ENCODE measurements around the gene TMEM51.

The TMEM51 gene

DNA sequence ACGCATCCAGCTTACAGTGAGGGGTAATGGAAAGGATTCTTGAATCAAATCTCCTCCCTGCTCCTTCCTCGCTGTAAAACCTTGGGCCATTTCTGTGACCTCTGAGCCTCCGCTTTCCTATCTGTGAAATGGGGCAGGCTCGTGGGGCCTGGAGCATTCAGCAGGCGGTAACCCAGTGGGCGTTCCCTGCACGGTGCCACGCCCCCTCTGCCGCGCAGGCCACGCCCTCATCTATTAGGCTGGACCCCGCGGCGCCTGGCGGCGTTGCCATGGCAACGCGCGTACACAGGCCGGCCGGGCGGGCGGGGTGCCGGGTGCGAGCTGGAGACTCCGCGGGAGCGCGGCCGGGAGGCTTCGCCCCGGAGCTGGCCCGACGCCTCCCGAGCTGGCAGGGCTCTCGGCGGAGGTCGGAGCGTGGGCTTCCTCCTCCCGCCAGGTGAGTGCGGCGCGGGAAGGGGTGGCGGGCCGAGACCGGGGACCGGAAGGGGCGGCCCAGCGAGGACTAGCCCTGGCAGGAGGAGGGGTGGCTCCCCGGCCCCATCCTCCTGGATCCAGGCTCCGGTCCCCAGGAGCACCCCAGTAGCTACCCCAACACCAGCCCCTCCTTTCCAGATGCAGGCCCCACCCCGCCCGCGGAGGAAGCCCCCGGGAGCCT is 93.5 kb downstream of the TMEM51 start, which contains the start of gene FHAD1:
FHAD1 (plus strand) TSS at position 264 of the 655 bp plus-strand sequence. CDS start 4,562 bp downstream, outside the sequence.
- no peak for DNase-seq (ENCODE audit: low spot score)

DNA sequence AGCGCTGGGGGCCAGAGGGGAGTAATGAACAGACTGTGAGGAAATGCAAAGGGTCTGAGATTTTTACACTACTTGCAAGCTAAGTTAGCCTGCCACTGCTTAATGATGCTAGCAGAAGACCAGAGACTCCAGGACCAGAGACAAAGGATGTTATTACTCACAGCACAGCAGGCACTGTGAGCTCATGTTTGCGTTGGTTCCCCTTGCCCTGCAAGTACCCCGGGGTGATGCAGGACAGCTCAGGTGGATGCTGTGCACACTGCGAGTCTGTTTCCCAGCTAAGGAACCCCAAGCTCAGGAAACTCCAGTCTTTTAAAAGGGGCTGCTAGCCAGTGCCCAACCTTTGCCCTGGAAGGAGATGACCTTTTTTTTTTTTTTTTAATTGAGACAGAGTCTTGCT is 94.7 kb downstream of the TMEM51 start:
- no peak for DNase-seq (ENCODE audit: low spot score)

DNA sequence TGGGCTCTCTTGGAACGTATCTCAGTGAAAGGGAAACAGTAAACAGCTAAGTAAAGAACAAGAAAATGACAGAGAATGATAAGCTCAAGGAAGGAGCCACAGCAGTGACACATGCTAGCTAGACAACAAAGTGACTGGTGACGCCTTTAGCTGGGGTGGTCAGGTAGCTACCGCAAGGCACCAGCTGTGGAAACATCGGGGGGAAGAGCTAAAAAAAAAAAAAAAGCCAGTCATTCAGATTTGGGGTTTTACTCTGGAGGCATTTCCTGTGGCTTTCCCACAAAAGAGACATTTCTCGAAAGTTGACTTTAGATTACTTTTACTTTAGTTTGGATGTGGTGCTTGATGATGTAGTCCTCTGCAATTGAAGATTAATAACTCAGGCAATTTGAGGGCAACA is 95.5 kb downstream of the TMEM51 start:
- DNase-seq (ENCODE audit: low spot score) = no peak

DNA sequence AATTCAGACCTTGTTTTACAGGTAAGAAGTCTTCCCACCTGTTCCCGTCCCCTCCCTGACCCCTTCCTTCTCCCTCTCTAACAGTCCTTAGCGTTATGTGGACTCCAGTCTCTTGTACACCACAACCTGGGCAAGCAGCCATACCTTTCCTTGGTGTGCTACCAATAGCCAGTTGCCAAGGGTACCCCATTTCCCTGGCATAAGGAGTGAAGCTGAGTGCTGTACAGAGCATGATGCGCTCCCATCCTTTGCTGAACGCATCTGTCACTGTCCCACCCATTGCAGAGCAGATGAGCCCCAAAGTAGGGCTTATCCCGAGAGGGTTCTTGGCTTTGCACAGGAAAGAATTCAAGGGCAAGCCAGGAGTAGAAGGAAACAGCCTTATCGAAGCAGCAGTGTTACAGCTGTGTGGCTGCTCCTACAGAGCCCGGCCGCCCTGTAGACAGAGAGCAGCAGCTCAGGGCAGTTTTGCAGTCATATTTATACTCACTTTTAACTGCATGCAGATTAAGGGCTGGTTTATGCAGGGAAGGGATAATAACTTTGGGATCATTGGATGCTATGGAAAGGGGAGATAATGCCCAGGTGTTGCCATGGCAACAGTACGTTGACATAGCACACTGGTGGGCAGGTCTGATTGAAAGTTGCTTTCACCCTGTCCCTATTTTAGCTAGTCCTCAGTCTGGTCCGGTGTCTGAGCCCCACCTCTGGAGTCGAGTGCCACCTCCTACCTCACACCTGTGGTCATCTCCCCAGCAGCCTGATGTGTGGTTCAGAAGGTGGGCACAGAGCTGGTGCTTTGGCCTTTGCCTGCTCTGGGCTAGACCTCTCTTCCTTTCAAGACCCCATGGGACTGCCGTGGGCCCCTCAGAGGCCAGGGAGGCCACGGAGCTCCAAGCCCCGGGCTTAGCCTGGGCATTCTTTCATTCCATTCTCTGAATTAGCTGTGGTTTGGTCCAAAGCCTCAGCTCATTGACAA is 98.6 kb downstream of the TMEM51 start:
- DNase-seq (ENCODE audit: low spot score) = no peak

DNA sequence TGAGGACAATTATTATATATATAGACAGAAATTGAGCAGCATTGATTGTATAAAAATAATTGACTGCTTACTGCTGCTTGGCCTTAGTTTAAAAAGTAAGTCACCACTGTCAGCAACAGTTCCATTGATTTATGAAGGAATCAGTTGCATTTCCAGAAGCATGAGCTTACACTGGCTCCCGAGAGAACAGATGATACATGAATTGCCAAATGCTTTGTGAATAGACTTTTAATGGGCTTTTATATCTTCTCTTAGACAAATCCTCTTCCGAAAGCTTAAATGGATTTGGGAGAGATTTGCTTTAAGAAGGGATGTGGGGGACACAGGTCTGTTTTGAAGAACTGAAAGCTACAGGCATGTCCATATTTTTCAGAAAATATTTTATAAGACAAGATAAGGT is 101.0 kb downstream of the TMEM51 start:
- DNase-seq (ENCODE audit: low spot score) = no peak

DNA sequence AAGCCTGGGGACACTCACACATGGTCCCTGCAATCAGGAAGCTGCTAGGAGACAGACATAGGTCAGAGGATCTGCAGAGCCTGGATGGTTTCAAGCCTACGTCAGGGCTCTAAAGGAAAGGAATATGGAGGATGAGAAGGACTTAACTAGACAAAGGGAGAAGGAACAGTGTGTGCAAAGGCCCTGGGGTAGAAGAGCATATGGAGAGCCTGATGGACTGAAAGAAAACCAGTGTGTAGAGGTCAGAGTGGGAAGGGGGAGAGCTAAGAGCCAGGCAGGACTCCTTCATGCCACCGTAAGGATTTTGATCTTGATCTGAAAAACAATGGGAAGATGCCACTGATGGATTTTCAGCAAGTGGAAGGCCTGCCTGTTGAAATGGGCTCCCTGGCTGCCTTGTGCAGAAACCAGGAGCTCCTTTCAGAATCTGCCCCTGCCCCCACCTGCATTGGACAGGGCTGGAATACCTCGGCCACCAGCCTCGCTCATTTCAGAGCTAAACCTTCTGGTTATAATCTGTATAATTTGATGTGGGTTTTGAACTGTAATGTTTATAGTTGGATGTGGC is 102.1 kb downstream of the TMEM51 start:
- no peak for DNase-seq (ENCODE audit: low spot score)

DNA sequence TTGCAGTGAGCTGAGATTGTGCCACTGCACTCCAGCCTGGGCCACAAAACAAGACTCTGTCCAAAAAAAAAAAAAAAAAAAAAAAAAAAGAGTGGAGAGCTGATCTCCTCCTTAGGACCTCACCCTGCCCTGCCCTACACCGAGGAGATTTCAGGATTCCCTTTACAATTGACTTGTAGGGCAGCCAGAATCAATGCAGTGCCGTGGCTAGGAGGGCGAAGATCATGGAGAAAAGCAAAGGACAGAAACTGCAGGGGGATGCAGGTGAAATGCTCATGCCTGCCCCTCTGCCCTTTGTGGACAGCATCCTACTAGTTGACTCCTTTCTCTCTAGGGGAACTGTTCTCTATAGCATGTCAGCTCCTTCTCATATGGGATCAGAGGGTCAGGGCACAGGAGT is 103.0 kb downstream of the TMEM51 start:
- no peak for DNase-seq (ENCODE audit: low spot score)

DNA sequence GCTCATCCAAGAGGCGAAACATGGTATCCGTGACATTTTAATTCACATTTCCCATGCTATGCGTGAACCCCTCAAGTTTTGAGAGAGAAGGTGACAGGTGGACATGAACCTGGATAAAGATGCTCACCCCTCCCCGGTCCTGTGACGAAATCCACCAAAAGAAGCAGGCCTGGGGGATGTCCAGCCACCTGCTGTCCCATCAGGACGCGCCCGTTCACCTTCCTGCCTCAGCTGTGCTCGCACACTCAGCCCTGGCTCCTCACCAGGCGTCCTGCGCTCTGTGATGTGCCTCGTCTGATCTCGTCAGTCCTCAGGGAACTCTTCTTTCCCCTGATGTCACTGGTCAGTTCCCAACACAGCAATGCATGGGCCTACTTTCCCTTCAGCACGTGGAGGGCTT is 103.8 kb downstream of the TMEM51 start:
- no peak for DNase-seq (ENCODE audit: low spot score)

DNA sequence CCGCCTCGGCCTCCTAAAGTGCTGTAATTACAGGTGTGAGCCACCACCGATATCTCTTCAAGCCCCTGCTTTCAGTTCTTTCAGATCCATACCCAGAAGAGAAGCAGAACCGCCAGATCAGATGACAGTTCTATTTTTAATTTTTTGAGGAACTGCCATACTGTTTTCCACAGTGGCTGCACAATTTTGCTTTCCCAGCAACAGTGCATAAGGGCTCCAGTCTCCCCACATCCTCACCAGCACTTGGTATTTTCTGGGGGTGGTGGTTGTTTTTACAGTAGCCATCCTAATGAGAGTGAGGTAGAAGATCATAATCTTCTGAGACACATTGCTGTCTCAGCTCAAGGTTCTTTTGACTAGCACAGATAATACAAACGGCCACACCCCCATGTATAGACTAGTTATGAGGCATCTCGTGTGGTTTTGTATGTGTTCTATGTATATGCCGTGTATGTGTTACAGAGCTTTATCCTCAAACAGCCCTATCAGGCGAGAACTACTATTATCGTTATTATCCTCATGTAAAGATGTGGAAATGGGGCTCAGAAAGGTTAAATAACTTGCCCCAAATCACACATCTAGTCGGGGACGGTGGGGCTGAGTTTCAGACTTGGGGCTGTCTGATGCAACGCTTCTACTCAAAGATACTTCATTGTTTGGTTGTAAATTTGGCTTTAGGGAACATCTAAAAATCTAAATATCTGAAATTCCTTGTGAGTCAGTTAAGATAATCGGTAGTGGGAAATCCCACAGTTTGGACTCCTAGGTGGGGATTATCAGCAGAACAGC is 105.5 kb downstream of the TMEM51 start:
- no peak for DNase-seq (ENCODE audit: low spot score)

DNA sequence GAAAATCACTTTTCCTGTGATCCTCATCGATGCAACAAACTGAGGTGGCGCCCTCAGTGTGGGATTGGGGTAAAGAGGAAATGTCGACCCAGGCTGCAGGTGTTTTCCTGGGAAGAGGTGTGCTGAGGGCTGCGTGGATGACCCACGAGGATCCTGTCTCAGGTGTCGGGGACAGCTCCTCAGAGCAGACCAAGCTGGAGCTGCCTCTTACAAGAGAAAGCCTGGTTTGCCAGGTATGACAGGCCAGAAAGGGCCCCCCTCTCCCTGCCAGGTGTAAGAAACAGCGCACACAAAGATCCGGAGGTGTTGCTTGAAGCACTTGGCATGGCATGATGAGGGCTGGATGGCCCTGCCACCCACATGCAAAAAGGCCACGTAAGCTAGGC is 106.1 kb downstream of the TMEM51 start:
- no peak for DNase-seq (ENCODE audit: low spot score)

DNA sequence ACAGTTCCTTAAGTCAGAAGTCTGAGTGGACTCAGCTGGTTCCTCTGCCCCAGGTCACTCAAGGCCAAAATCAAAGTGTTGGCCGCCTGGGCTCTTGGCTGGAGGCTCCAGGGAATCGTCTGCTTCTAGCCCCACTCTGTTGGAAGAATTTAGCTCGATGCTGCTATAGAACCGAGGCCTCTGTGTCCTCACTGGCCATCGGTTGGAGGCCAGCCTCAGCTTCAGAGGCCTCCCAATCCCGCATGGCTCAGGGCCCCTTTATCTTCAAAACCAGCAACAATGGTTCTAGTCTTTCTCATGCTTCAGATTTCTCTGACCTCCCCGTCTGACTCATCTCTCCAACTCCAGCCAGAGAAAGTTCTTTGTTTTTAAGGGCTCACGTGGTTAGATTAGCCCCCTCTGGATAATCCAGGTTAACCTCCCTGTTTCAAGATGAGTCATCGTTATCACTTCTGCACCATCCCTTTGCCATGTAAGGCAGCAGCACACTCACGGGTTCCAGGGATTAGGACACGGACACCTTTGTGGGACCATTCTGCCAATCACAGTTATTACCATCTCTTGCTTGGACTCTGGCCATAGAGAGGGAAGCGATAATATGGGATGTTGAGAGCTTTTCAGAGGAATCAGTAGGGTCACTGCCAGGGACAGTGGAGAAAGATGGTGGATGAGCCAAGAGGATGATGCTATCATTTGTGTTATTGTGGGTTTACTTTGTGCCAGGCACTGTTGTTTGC is 107.0 kb downstream of the TMEM51 start:
- DNase-seq (ENCODE audit: low spot score) = peak; percentile 41

DNA sequence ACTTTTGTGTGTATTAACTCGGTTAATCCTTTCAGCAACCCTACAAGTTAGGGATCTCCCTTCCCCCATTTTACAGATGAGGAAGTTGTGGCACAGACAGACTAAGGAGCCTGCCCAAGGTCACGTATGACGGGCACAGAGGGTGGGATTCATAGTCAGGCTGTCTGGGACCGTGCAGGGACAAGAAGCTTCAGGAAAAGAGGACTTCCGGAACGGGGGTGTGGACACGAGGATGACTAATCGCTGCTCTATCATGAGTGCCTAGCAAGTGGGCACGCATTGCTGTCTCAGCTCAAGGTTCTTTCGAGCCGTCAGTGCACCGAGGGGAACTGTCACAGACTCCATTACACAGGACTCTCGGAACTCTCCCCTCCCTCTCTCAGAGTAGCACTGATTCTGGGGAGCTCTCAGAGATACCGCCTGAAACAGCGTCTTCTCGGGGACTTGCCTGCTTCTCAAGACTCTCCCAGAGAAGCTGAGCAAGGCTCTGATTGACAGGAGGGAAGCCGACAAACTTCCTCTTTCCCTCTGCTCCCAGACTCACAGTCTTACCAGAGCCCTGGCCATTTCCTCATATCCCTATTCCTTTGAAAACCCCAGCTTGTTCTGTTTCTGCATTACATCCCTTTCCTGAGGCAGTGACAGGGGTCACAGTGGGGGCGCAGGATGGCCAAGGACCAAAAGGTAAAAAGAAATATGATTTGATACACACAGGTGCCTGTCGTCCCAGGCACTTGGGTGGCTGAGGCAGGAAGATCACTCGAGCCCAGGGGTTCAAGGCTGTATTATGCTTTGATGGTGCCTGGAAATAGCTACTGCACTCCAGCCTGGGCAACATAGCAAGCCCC is 107.8 kb downstream of the TMEM51 start:
- DNase-seq (ENCODE audit: low spot score) = peak; percentile 51

DNA sequence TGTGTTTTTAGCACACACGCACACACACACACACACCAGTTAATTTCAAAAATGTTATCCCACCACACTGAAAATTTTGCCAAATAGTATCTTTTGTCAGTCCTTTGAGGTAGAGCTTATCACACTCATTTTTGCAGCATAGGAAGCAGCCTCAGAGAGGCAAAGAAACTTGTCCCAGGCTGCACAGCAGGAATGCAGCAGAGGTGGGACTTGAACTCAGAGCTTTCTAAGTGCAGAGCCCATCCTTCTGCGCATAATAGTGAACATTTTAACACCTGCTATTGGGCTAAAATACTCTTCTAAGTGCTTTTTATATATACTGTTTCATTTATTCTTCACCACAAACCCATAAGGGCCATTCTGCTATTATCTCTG is 108.4 kb downstream of the TMEM51 start:
- DNase-seq (ENCODE audit: low spot score) = no peak

DNA sequence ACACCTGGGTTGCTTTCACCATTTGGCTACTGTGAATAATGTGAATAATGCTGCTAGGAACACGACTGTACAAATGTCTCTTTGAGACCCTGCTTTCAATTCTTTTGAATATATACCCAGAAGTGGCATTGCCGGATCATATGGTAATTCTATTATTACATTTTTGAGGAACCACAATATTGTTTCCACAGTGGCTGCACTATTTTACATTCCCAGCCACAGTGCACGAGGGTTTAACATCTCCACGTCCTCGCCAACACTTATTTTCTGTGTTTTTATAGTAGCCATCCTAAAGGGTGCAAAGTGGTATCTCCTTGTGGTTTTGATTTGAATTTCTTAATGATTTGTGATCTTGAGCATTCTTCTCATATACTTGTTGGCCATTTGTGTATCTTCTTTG is 109.2 kb downstream of the TMEM51 start:
- DNase-seq (ENCODE audit: low spot score) = no peak

DNA sequence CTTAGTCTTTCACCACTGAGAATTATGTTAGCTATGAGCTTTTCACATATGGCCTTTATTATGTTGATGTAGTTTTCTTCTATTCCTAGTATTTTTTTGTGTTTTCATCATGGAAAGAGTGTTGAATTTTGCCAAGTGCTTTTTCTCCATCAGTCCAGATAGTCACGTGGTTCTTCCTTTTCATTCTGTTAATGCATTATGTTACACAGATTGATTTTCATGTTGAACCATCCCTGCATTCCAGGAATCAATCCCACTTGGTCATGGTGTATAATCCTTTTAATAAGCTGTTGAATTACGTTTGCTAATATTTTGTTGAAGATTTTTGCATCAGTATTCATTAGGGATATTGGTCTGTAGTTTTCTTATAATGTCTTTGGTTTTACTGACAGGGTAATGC is 111.2 kb downstream of the TMEM51 start:
- no peak for DNase-seq (ENCODE audit: low spot score)
